ENCODE data around the gene FCER1G. TPM values are rescaled to one million over a fixed set of nuclear protein-coding genes. Genes with fewer than 3 reads are reported as not detected.

The FCER1G gene
- total and polyA plus RNA-seq, 9 donors, result 7.1 to 270 (median 28.9) TPM

GRCh38 chr1:161185282-161185682 is 29.8 kb upstream of the FCER1G start:
- DNase-seq, result peak in 2 of 5 donors; percentile 45 to 63
- Histone ChIP-seq H3K27ac (peak overlapping the region in 1 of 2 donors; percentile 9), H3K4me3 (no peak overlapping the region), H3K9me3 (no peaks in the 10 kb centered on the region), H3K36me3 (no peaks in the 10 kb centered on the region), H3K4me1 (ENCODE audit: insufficient read depth) (peaks cover 2% of the 10 kb centered on the region), H3K27me3 (no peaks in the 10 kb centered on the region)
- WGBS, 3 donors, result 2 to 6% (median 6%) methylated on average over 3 of the region's 3 CpGs
- TF ChIP-seq POLR2A (IDR thresholded peaks at IDR 0.05) (no peak), EP300 (IDR thresholded peaks at IDR 0.05) (no peak), CTCF (IDR thresholded peaks at IDR 0.05) (no peak)
- intact Hi-C loops (cut with DNase I), result no loop called here

GRCh38 chr1:161185732-161186311 is 29.3 kb upstream of the FCER1G start:
- Histone ChIP-seq H3K36me3 (no peaks in the 10 kb centered on the region), H3K4me1 (ENCODE audit: insufficient read depth) (peaks cover 2% of the 10 kb centered on the region), H3K4me3 (no peak overlapping the region), H3K27ac (peak overlapping the region in 1 of 2 donors; percentile 9), H3K27me3 (no peaks in the 10 kb centered on the region), H3K9me3 (no peaks in the 10 kb centered on the region)
- no peak for DNase-seq
- intact Hi-C loops (cut with DNase I), result no loop called here
- TF ChIP-seq EP300 (IDR thresholded peaks at IDR 0.05) (no peak), POLR2A (IDR thresholded peaks at IDR 0.05) (no peak), CTCF (IDR thresholded peaks at IDR 0.05) (no peak)
- 18 to 33% (median 27%) methylated on average over 2 of the region's 2 CpGs for WGBS, 3 donors

GRCh38 chr1:161187311-161187710 is 27.8 kb upstream of the FCER1G start:
- H3K36me3 ChIP-seq, result no peaks in the 10 kb centered on the region
- TF ChIP-seq EP300 (IDR thresholded peaks at IDR 0.05), result no peak
- peak in 1 of 5 donors; percentile 31 for DNase-seq
- intact Hi-C loops (cut with DNase I), result no loop called here
- H3K27ac ChIP-seq, result no peak overlapping the region
- H3K9me3 ChIP-seq, result no peaks in the 10 kb centered on the region
- 60 to 69% (median 65%) methylated on average over 3 of the region's 3 CpGs for WGBS, 3 donors
- no peaks in the 10 kb centered on the region for H3K27me3 ChIP-seq
- H3K4me3 ChIP-seq, result no peak overlapping the region
- H3K4me1 ChIP-seq (ENCODE audit: insufficient read depth), result peaks cover 2% of the 10 kb centered on the region

- 55 to 66% (median 60%) methylated on average over 6 of the region's 6 CpGs for WGBS, 3 donors
- Histone ChIP-seq H3K36me3 (no peaks in the 10 kb centered on the region), H3K4me3 (no peak overlapping the region), H3K27me3 (no peaks in the 10 kb centered on the region), H3K9me3 (no peaks in the 10 kb centered on the region), H3K27ac (no peak overlapping the region), H3K4me1 (ENCODE audit: insufficient read depth) (peaks cover 2% of the 10 kb centered on the region)
- intact Hi-C loops (cut with DNase I), result no loop called here
- TF ChIP-seq EP300 (IDR thresholded peaks at IDR 0.05), result no peak
- TF ChIP-seq CTCF (IDR thresholded peaks at IDR 0.05), result no peak
- TF ChIP-seq POLR2A (IDR thresholded peaks at IDR 0.05), result no peak
- peak in 1 of 5 donors; percentile 7 for DNase-seq
Measured at GRCh38 chr1:161188381-161188780, 26.7 kb upstream of the FCER1G start.

- intact Hi-C loops (cut with DNase I), result no loop called here
- DNase-seq, result peak in 2 of 5 donors; percentile 32 to 40
- no peaks in the 10 kb centered on the region for H3K36me3 ChIP-seq
- peaks cover 3% of the 10 kb centered on the region for H3K4me1 ChIP-seq (ENCODE audit: insufficient read depth)
- no peak overlapping the region for H3K27ac ChIP-seq
- 76 to 86% (median 81%) methylated on average over 5 of the region's 5 CpGs for WGBS, 3 donors
- H3K9me3 ChIP-seq, result no peaks in the 10 kb centered on the region
- no peaks in the 10 kb centered on the region for H3K27me3 ChIP-seq
- TF ChIP-seq POLR2A (IDR thresholded peaks at IDR 0.05) (no peak), CTCF (IDR thresholded peaks at IDR 0.05) (no peak), EP300 (IDR thresholded peaks at IDR 0.05) (no peak)
- H3K4me3 ChIP-seq, result no peak overlapping the region
Measured at GRCh38 chr1:161189036-161189435, 26.1 kb upstream of the FCER1G start.
